HL-60/S4 (cell line): ENCODE results near the gene CCNB2.

Experiments used
- in situ Hi-C: fragments of 300-500 bp; cut with MboI; formaldehyde crosslinking; loops from 2 replicates; pipeline ENCODE4 v1.14.3; 2022; ENCODE audit warnings: low sequenced_read_pairs

Gene CCNB2

DNA sequence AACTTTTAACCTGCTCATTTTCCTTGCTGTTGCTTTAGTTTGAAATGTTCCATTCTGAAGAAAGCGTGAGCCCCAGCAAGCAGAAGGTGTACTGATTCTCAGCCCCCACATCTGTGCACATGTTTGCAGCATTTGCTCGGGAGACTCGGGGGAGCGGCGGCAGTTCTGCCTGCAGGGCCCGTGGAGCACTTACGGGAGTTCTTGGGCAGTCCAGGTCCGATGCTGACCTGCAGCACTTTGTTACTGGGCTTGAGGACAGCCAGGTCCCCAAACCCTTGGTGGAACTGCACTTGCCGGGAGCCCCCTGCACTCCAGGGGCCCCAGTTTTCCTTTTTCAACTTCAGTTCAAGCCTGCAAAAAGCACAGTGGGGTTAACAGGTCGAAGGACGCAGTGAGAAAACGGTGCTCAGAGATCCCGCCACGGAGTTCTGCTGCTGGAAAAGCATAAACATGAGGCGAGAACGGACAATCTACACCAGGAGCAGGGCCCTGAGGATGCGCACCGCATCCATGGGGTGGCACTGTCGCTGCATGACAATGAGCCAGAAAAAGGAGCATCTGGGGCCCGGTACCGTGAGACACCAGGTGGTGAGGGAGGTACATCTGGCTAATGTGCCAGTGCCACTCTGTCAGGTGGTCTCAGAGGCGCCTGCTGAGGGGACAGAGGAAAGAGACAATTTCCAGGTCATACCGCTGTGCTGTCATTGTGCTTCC lies 56.1 kb downstream of the CCNB2 start:
- in situ Hi-C loops: loop anchor here (25.0 kb wide), 1 partner anchor 326 kb away; no protein-coding TSS in a partner anchor

DNA sequence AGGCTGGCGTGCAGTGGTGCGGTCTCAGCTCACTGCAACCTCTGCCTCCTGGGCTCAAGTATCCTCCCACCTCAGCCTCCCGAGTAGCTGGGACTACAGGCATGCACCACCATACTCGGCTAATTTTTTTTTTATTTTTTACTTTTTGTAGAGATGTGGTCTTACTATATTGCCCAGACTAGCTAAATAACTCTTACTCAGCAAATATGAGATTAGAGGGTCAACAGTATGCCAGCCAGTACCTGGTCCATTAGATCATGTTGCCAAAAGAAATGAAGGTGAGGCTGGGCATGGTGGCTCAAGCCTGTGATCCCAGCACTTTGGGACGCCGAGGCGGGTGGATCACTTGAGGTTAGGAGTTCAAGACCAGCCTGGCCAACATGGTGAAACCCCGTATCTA lies 57.1 kb downstream of the CCNB2 start:
- in situ Hi-C loops: loop anchor here (25.0 kb wide), 1 partner anchor 325 kb away; no protein-coding TSS in a partner anchor

DNA sequence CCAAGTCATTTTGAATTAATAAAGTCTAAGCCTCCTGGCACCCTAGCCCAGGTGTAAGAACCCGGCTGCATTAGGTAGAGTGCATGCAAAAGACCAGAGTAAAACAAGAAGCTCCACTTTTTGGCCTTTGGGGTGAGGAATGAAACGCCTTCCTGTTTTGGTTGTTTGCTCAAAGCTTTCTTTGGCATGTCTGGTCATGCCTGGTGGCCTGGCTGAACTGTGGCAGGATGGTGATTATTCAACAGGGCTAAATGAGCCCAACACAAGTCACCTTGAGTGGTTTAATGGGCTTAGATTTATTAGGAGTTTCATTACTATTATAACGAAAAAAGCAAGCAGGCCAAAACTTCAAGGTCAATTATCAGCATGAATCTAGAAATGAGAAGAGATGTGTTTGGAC lies 60.8 kb downstream of the CCNB2 start:
- in situ Hi-C loops: loop anchor here (25.0 kb wide), 1 partner anchor 322 kb away; no protein-coding TSS in a partner anchor

DNA sequence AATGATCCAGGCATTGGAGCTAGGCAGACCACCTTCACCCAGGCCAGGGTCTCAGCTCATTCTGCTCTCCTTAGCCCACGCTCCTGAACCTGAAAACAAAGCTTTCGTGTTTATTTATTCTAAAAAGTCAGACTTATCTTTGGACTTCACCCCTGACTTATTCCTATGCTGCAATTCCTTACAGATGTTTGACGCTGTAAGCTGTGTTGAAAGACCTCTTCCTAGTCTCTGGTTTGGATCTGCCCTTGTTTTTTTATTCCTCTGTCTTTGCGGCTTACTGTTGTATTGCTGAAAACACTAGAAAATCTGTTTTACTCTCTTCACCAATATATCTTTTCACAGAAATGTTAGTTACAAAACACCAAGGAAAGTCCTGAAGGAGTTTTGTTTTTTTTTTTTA lies 61.2 kb downstream of the CCNB2 start:
- in situ Hi-C loops: loop anchor here (25.0 kb wide), 1 partner anchor 321 kb away; no protein-coding TSS in a partner anchor

DNA sequence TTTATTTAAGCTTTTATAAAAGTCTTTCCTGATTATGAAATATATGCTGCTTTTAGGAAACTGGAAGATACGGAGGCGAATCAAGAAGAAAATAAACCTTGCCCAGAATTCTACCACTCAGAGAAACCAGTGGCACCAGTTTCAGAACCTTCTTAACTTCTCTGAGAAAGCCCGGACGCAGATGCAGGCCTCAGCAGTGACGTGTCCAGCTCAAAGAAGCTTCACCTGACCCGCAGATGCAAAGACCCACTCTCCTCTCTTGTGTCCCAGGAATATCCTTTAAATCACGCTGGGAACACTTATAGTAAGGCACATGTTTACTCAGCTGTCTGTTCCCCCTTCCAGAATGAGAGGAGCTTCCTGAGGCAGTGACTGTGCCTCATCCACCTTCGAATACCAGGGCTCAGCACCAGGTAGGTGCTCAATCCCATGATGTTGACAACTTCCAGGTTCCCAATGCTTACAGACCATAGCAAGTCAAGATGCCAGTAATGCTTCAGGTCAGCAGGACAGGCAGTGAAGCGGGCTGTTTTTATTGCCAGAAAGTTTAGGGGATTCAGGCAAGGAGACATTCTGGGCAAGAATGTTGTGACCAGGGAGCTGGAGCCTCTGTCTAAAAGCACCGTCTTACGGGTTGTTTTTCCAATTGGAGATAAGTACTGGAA lies 61.8 kb downstream of the CCNB2 start:
- in situ Hi-C loops: loop anchor here (25.0 kb wide), 1 partner anchor 321 kb away; no protein-coding TSS in a partner anchor

DNA sequence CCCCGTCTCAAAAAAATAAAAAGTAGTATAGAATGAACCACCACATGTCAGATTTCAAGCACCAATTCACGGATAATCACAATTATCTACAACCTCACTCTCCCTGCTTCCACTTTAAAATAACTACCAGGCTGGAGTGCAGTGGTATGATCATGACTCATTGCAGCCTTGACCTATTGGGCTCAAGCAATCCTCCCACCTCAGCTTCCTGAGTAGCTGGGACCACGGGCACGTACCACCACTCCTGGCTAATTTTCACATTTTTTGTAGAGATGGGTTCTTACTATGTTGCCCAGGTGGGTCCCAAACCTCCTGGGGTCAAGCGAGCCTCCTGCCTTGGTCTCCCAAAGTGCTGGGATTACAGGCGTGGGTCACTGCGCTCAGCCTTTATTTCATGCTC lies 63.6 kb downstream of the CCNB2 start:
- in situ Hi-C loops: loop anchor here (25.0 kb wide), 1 partner anchor 319 kb away; no protein-coding TSS in a partner anchor

DNA sequence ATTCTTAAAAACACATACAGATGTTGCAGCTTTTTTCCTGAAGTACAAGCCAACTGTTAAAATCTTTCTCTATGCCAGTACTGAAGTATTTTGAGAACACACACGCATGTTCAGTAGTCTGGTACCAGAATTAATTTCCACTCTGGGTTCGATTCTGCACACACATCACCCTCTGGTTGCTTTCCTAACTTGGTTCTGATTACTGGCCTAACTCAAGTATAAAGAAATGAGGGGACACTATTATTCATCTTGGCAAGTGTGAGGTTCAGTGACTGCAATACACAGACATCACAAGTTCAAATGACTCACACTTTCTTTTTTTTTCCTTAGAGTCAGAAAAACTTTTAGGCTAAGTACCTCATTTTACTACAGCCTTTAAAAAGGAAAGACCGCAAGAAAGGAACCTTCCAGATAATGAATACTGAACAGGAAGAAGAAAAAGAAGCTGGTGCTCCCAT lies 64.3 kb downstream of the CCNB2 start:
- in situ Hi-C loops: loop anchor here (25.0 kb wide), 1 partner anchor 318 kb away; no protein-coding TSS in a partner anchor

DNA sequence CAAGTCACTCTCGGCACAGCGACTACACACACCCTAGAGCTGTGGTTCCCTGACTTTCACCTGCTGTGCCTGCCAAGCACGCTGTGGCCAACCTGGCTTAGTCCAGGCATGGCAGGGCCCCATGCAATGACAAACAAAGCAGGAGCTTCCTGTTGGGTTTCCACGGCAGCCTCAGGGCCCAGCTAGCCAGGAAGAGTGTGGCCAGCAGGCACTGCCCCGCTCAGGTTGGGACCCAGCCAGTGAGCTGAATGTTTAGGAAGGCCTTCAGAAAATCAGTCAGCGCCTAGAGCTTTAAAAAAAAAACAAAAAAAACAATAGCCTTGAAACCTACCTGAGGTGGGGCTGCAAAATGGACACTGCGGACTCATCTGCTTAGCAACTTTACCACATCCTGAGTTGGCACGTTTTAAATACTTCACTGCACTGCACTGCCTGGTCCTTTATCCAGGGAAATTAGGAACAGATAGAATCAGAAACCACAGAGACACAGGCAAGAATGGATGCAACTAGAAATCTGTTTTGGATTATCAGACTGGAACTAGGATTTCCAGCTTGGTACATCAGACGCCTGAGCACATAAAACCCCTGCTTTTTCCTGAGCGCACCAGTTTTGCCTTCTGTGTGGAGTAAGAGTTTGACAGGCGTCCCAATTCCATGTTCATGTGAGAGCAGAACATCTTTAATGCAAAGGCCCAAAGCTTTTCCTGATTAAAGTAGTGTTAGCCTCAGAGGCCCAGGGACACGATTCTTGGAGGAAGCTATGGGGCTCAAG lies 65.5 kb downstream of the CCNB2 start:
- in situ Hi-C loops: loop anchor here (25.0 kb wide), 1 partner anchor 317 kb away; no protein-coding TSS in a partner anchor

DNA sequence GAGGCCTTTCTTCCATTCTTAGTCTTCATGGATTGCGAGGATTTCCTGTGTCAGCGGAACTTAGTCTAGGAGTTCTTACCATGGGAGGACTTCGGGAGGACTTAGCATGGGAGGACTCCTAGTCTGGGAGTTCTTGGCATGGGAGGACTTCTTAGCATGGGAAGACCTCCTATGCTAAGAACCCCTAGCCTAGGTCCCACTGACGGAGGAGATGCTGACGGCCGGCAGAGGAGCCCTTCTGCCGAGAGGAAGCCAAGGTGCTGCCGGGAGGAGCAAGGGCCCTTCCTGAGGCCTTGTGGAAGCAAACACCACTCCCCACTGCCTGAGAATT lies 66.1 kb downstream of the CCNB2 start:
- in situ Hi-C loops: loop anchor here (25.0 kb wide), 1 partner anchor 316 kb away; no protein-coding TSS in a partner anchor

DNA sequence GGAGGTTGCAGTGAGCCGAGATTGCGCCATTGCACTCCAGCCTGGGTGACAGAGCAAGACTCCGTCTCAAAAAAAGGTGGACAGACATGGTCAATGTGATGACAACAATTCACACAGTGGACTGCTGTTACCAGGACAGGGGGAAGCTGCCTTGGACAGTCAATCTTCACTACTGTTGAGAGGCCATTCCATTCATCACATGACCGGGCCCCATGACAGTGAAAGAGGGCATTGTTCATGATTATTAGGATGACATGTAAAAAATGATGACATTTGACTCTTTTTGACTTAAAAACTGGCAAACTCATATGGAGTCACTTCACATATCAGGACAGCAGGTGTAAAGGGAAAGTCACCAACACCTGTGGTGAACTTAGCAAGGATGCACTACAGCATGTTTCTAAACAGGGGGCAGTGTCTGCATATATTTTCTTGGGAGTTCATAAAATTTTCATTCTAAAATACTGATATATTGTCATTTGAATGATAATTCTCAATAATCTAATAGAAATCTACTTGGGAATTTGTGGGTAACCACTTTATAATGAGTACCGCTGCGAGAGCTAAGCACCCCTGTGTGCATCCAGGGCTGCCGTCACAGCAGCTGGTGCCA lies 67.4 kb downstream of the CCNB2 start:
- in situ Hi-C loops: loop anchor here (25.0 kb wide), 1 partner anchor 315 kb away; no protein-coding TSS in a partner anchor

DNA sequence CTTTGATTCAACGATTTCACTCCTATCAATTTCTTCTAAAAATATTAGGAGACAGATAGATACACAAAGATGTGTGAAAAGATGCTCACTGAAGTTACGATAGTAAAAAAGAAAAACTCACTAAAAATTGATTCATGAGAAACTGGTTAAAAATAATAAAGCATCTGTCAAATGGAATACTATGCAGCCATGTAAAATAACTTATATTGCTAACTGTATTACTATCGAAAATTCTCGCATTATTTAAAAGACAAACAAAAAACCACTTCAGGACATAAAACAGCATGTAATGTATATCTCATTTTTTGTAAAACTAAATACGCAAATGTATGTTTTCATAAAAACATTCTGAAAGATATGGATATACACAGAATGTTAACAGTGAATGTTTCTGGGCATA lies 68.2 kb downstream of the CCNB2 start:
- in situ Hi-C loops: loop anchor here (25.0 kb wide), 1 partner anchor 314 kb away; no protein-coding TSS in a partner anchor

DNA sequence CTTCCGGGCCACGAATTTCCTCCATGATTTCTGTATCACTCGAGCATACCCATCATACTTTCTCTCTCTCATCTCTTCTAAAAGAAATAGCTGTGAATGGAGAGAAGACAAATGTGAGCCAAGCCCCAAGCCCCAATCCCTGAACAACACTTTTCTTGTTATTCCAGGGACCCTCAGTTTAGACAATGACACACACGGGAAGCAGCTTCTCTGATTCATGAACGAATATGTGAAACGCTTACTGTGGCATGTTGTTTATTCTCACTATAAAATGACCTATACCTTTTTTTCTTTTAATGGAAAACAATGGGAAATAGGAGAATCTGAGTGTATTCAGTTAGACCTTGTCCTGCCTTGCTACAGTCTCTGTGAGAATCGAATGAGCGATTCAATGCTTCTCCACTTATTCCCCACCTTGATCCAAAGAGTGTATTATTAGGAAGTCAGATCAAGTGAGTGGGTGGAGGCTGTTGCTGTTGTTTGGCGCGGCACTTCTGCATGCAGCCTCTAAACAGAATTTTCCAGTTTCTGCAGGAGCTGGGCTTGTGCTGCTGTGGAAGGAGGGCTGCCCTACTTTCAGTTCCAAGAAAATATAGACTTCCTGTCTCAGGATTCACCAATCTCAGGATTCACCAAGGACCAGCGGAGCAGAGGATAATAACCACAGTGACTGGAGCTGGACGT lies 69.3 kb downstream of the CCNB2 start:
- in situ Hi-C loops: loop anchor here (25.0 kb wide), 1 partner anchor 313 kb away; no protein-coding TSS in a partner anchor
